ENCODE data around the gene BCL11A. TPM values are rescaled to one million over a fixed set of nuclear protein-coding genes. Genes with fewer than 3 reads are reported as not detected.

BCL11A gene
- total RNA-seq, 1 experiment from 2014 or later: 1.3 TPM

DNA sequence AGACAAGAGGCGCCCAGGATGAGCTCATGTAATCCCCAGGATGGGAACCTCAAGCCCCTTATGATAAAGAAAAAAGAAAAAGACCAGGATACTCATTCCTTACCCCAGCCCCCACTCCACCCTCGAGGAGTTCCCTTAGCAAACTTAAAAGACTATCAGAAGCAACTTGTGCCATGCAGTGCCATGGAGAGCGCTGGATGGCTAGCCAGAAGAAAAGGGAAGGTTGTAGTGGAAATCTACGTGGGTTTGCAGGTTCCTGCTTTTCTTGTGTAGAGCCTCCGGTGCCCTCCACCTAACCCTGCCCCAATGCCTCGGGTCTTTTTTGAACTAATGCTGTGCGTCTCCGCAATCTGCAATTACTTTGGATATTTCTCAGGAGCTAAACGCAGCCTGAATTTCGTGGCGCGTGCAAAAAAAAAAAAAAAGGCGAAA, 16.2 kb upstream of the BCL11A start:
- peaks cover 94% of the 10 kb centered on the region for H3K27me3 ChIP-seq (replicated peaks; ENCODE audit: insufficient read depth, low read depth, low read length, poor library complexity)

DNA sequence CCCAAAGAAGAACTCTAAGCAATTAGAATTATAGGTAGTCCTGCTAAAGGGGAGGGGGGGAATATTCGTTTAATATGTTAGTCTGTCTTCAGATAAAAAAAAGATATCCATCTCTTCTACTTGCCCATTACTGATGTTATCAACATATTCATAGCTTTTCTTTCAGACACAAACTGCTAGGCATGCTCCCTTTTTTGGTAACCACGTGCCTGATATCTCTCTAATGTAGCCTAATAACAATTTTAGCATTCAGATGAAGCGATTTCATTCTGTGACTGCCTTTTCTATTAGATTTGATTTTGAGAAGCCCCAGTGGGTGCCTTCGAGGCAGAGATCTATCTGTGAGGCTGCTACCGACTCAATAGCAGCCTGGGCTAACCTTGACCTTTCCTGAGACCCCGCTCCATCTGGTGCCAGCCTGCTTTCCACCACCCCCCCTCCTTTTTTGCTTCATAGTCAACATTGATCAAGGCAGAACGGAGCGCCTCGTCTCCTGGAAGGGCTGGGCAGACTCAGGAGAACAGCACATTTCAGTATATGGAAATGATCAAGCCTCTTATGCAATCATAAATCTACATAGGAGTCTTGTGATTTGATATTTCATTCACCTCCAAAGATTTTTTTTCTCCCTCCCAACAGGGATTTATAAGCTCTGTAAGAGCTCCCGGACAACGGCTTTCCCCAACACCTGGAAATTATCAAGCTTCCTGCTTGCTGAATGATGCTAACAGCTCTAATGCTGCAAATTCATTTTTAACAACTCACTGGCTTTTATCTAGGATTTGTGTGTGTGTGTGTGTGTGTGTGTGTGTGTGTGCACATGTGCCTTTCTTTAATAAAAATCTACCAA, 14.7 kb upstream of the BCL11A start:
- H3K9me3 ChIP-seq (ENCODE audit: low read depth, low read length, poor library complexity, severe bottlenecking): no peaks in the 10 kb centered on the region
- no TSS peak for BruUV-seq (replicated peaks)
- no peak overlapping the region for H3K27ac ChIP-seq (ENCODE audit: low read depth, low read length, poor library complexity, severe bottlenecking)
- ChIA-PET POLR2A (ENCODE audit: low non-redundant PET) (no interaction called here), CTCF (interaction anchor here (0.6 to 0.7 kb wide), 2 partner anchors 14 to 344 kb away, joined by 3 to 5 read pairs; no protein-coding TSS in a partner anchor)
- H3K27me3 ChIP-seq (replicated peaks; ENCODE audit: insufficient read depth, low read depth, low read length, poor library complexity): peaks cover 98% of the 10 kb centered on the region
- no peaks in the 10 kb centered on the region for H3K4me1 ChIP-seq (ENCODE audit: insufficient read depth, low read length, poor library complexity, severe bottlenecking)
- H3K4me3 ChIP-seq (ENCODE audit: low read depth, low read length, poor library complexity, severe bottlenecking): no peak overlapping the region
- no peak for TF ChIP-seq EZH2 (IDR thresholded peaks at IDR 0.05; ENCODE audit: borderline replicate concordance, low read depth, low read length, poor library complexity, severe bottlenecking)
- no peak for DNase-seq (ENCODE audit: low spot score)
- no peaks in the 10 kb centered on the region for H3K36me3 ChIP-seq (ENCODE audit: insufficient read depth, low read length, poor library complexity, severe bottlenecking)
- intact Hi-C loops (cut with micrococcal nuclease; ENCODE audit: unreplicated experiment): no loop called here

More for the DNA sequence above, 16.2 kb upstream of the BCL11A start:
- H3K4me1 ChIP-seq (ENCODE audit: insufficient read depth, low read length, poor library complexity, severe bottlenecking): no peaks in the 10 kb centered on the region
- intact Hi-C loops (cut with micrococcal nuclease; ENCODE audit: unreplicated experiment): no loop called here
- POLR2A ChIA-PET (ENCODE audit: low non-redundant PET): interaction anchor here (0.7 kb wide), 1 partner anchor 67 kb away, joined by 5 read pairs; no protein-coding TSS in a partner anchor
- H3K27ac ChIP-seq (ENCODE audit: low read depth, low read length, poor library complexity, severe bottlenecking): no peak overlapping the region
- BruUV-seq (replicated peaks): no TSS peak
- TF ChIP-seq, protein P1, sequence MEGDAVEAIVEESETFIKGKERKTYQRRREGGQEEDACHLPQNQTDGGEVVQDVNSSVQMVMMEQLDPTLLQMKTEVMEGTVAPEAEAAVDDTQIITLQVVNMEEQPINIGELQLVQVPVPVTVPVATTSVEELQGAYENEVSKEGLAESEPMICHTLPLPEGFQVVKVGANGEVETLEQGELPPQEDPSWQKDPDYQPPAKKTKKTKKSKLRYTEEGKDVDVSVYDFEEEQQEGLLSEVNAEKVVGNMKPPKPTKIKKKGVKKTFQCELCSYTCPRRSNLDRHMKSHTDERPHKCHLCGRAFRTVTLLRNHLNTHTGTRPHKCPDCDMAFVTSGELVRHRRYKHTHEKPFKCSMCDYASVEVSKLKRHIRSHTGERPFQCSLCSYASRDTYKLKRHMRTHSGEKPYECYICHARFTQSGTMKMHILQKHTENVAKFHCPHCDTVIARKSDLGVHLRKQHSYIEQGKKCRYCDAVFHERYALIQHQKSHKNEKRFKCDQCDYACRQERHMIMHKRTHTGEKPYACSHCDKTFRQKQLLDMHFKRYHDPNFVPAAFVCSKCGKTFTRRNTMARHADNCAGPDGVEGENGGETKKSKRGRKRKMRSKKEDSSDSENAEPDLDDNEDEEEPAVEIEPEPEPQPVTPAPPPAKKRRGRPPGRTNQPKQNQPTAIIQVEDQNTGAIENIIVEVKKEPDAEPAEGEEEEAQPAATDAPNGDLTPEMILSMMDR (conservative IDR thresholded peaks at IDR 0.05; ENCODE audit: low read depth, low read length): no peak
- no peak for TF ChIP-seq EZH2 (IDR thresholded peaks at IDR 0.05; ENCODE audit: borderline replicate concordance, low read depth, low read length, poor library complexity, severe bottlenecking)
- H3K9me3 ChIP-seq (ENCODE audit: low read depth, low read length, poor library complexity, severe bottlenecking): no peaks in the 10 kb centered on the region
- no peaks in the 10 kb centered on the region for H3K36me3 ChIP-seq (ENCODE audit: insufficient read depth, low read length, poor library complexity, severe bottlenecking)
- peak; percentile 26 for DNase-seq (ENCODE audit: low spot score)
- peak overlapping the region; percentile 26 for H3K4me3 ChIP-seq (ENCODE audit: low read depth, low read length, poor library complexity, severe bottlenecking)
- CTCF ChIA-PET: interaction anchor here (0.7 to 0.8 kb wide), 2 partner anchors 23 to 1589 kb away, joined by 4 to 9 read pairs; no protein-coding TSS in a partner anchor

DNA sequence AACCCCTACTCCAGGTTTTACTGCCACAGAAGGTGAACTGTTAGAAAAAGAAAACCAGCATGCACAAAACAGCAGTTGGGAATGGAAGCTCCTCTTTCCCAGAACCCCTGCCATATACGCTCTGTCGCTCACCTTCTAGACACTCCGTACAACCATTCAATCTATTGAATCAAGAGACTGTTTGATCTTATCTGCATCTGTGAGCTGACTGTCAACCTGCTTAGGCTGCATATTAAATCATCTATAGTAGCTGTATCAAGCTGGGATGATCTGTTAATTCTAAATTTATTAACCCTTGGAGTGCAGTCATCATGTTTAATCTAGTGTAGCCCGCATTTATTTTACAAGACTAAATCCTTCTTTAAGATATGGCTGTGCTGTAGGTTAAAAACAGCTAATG, 13.6 kb upstream of the BCL11A start:
- no peak for DNase-seq (ENCODE audit: low spot score)
- ChIA-PET CTCF (no interaction called here), POLR2A (ENCODE audit: low non-redundant PET) (no interaction called here)
- peaks cover 99% of the 10 kb centered on the region for H3K27me3 ChIP-seq (replicated peaks; ENCODE audit: insufficient read depth, low read depth, low read length, poor library complexity)
- TF ChIP-seq, protein P1 (conservative IDR thresholded peaks at IDR 0.05; ENCODE audit: low read depth, low read length): no peak
- no peak for TF ChIP-seq EZH2 (IDR thresholded peaks at IDR 0.05; ENCODE audit: borderline replicate concordance, low read depth, low read length, poor library complexity, severe bottlenecking)
- H3K4me3 ChIP-seq (ENCODE audit: low read depth, low read length, poor library complexity, severe bottlenecking): no peak overlapping the region
- H3K27ac ChIP-seq (ENCODE audit: low read depth, low read length, poor library complexity, severe bottlenecking): no peak overlapping the region
- no TSS peak for BruUV-seq (replicated peaks)
- H3K36me3 ChIP-seq (ENCODE audit: insufficient read depth, low read length, poor library complexity, severe bottlenecking): no peaks in the 10 kb centered on the region
- intact Hi-C loops (cut with micrococcal nuclease; ENCODE audit: unreplicated experiment): no loop called here
- H3K9me3 ChIP-seq (ENCODE audit: low read depth, low read length, poor library complexity, severe bottlenecking): no peaks in the 10 kb centered on the region
- no peaks in the 10 kb centered on the region for H3K4me1 ChIP-seq (ENCODE audit: insufficient read depth, low read length, poor library complexity, severe bottlenecking)

All from A673 (cell line).